Measurements from ENCODE around the gene HPCAL4. TPM values are rescaled to one million over a fixed set of nuclear protein-coding genes. Genes with fewer than 3 reads are reported as not detected.

The HPCAL4 gene
- total RNA-seq, 1 donor, result not detected

- no peak for TF ChIP-seq CTCF (IDR thresholded peaks at IDR 0.05; ENCODE audit: insufficient read depth, low read depth, low read length)
- no peak for DNase-seq (ENCODE audit: low read depth)
- H3K4me3 ChIP-seq (ENCODE audit: low read depth, low read length), result no peak overlapping the region
These were observed 41.5 kb downstream of the HPCAL4 start for GRCh38 chr1:39649636-39650185.

GRCh38 chr1:39648496-39648895, 42.7 kb downstream of the HPCAL4 start:
- no peak overlapping the region for H3K4me3 ChIP-seq (ENCODE audit: low read depth, low read length)
- DNase-seq (ENCODE audit: low read depth), result peak; percentile 47
- no peak for TF ChIP-seq CTCF (IDR thresholded peaks at IDR 0.05; ENCODE audit: insufficient read depth, low read depth, low read length)

- no peak overlapping the region for H3K4me3 ChIP-seq (ENCODE audit: low read depth, low read length)
- no peak for TF ChIP-seq CTCF (IDR thresholded peaks at IDR 0.05; ENCODE audit: insufficient read depth, low read depth, low read length)
- no peak for DNase-seq (ENCODE audit: low read depth)
These were observed 44.0 kb downstream of the HPCAL4 start for GRCh38 chr1:39647247-39647646.

GRCh38 chr1:39646232-39647081, 44.8 kb downstream of the HPCAL4 start:
- TF ChIP-seq CTCF (IDR thresholded peaks at IDR 0.05; ENCODE audit: insufficient read depth, low read depth, low read length), result peak; percentile 7
- DNase-seq (ENCODE audit: low read depth), result peak; percentile 93
- no peak overlapping the region for H3K4me3 ChIP-seq (ENCODE audit: low read depth, low read length)

GRCh38 chr1:39645411-39646043, 45.7 kb downstream of the HPCAL4 start:
- no peak for TF ChIP-seq CTCF (IDR thresholded peaks at IDR 0.05; ENCODE audit: insufficient read depth, low read depth, low read length)
- no peak for DNase-seq (ENCODE audit: low read depth)

GRCh38 chr1:39643705-39644104, 47.5 kb downstream of the HPCAL4 start:
- DNase-seq (ENCODE audit: low read depth), result no peak
- no peak overlapping the region for H3K4me3 ChIP-seq (ENCODE audit: low read depth, low read length)
- no peak for TF ChIP-seq CTCF (IDR thresholded peaks at IDR 0.05; ENCODE audit: insufficient read depth, low read depth, low read length)

More at GRCh38 chr1:39645411-39646043, 45.7 kb downstream of the HPCAL4 start:
- no peak overlapping the region for H3K4me3 ChIP-seq (ENCODE audit: low read depth, low read length)

Measured in fibroblast of villous mesenchyme (primary cell).